Measurements from ENCODE around the gene CNTNAP2. TPM values are rescaled to one million over a fixed set of nuclear protein-coding genes. Genes with fewer than 3 reads are reported as not detected.

Gene CNTNAP2
- total RNA-seq, 1 donor from 2014 or later, result under 0.01 TPM

DNA sequence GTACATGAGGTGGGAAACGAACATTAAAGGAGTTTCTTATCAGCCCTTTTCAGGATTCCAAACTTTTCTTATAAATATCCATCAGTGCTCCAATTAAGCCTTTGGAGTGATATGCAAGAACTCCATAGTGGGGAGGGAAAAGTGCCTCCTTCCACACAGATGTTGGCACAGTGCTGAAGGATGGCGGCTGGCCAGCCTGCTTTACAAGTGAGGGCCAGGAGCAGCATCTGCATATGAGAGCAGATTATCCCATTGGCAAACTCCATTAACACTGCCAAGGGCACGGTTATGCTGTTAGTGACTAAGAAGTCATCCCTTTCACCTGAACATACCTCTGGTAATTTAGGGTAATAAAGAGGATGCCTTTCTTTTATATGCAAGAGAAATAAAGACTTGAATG lies 543.1 kb downstream of the CNTNAP2 start:
- no peak for DNase-seq (ENCODE audit: extremely low read depth, low read depth, low spot score)

DNA sequence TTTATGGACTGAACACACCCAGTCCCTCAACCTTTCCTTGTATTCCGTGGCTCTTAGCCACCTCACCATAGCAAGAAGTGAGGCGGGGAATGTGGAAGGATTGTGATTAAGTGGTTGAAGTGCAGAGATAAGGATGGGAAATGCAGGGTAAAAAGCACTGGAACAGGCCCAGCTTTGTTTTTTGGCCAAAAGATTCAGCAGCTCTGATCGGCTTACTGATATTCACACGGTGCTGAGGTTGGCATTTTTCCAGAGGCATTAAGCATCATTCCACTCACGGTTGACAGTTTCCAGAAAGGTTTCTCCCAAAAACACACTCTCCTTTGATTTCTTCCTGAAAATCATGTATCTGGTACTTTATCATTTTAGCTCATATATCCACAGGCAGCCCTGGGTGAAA lies 544.2 kb downstream of the CNTNAP2 start:
- DNase-seq (ENCODE audit: extremely low read depth, low read depth, low spot score), result no peak

DNA sequence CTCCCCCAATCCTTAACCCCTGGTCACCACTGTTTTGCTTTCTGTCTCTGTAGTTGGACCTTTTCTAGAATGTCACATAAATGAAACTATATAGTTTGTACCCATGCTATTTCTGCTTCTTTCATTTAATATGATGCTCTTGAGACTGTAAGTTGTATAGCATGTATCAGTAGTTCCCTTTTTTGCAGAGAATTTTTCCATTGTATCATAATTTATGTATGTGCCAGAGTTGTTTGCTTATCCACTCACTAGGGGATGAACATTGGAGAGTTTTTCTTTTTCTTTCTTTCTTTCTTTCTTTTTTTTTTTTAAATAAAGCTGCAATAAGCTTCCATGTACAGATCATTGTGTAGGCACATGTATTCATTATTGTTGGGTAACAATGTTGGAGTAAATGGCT lies 544.8 kb downstream of the CNTNAP2 start:
- no peak for DNase-seq (ENCODE audit: extremely low read depth, low read depth, low spot score)

DNA sequence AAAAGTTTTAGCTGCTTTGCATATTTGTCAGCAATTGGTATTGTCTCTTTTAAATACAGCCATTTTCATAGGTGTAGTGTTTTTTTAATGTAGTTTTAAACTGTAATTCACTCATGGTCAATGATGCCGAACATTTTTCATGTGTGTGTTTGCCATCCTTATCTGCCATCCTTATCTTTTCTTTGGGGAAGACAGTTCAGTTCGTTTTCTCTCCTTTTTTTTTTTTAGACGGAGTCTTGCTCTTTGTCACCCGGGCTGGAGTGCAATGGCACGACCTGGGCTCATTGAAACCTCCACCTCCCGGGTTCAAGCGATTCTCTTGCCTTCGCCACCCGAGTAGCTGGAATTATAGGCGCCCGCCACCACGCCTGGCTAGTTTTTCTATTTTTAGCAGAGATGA lies 545.3 kb downstream of the CNTNAP2 start:
- no peak for DNase-seq (ENCODE audit: extremely low read depth, low read depth, low spot score)

DNA sequence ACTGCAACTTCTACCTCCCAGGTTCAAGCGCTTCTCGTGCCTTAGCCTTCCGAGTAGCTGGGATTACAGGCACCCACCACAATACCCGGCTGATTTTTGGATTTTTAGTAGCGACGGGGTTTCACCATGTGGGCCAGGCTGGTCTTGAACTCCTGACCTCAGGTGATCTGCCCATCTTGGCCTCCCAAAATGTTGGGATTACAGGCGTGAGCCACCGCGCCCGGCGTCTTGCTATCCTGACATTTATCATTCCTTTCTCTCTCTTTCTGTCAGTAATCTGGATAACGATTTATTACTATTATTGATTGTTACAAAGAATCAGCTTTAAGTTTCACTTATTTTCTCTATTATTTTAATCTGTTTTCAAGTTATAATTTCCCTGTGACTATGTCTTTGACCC lies 548.4 kb downstream of the CNTNAP2 start:
- no peak for DNase-seq (ENCODE audit: extremely low read depth, low read depth, low spot score)

DNA sequence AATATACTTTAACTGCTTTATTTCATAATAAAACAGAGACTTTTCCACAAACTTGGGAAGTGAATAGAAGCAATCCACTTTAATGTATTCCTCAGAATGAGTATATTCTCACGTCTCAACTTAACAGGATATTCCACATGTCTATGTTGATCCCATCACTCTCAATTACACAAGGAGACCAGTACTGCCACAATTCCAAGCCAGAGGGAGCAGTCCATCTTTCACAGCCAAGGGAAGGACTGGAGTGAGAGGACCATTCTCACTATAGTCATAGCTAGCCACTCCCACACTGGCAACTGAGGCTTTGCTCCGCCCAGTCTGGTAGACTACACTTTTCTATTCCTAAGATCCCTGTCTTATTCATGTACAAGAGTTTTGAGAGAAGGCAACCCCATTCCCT lies 553.9 kb downstream of the CNTNAP2 start:
- no peak for DNase-seq (ENCODE audit: extremely low read depth, low read depth, low spot score)

GRCh38 chr7:146681487-146681886 lies 564.9 kb downstream of the CNTNAP2 start:
- no peak for DNase-seq (ENCODE audit: extremely low read depth, low read depth, low spot score)

DNA sequence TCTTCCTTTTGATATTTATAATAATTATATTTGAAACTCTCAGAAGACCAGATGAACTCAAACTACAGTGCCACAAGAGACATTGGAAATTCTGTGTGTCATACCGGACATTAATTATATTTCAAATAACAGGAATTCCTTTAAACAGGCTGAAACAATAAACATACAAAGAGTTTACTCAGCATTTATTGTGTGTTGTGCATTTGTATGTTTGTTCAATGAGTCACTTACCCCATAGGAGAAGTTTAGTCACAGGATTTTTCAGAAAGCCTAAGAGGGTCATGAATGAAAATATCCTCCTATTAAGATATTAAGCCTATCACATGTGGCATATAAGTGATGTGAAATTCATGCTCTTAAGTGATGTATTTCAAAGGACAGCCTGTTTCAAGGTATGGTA lies 566.8 kb downstream of the CNTNAP2 start:
- DNase-seq (ENCODE audit: extremely low read depth, low read depth, low spot score), result no peak

DNA sequence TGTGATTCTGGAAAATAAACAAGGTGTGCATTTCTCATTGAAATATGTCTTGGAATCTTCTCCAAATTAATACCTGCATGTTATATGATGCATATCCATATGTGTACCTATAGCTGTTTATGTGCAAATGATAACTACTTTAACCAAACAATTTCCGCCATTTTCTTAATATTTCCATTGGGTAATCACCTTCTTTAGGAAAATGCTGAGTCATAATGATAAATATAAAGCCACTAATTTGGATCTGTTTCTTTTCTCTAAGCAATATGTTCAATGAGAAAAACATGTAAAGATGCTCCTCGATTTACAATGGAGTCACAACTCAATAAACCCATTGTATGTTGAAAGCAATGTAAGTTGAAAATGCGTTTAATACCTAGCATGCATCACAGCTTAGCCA lies 574.4 kb downstream of the CNTNAP2 start:
- DNase-seq (ENCODE audit: extremely low read depth, low read depth, low spot score), result no peak

DNA sequence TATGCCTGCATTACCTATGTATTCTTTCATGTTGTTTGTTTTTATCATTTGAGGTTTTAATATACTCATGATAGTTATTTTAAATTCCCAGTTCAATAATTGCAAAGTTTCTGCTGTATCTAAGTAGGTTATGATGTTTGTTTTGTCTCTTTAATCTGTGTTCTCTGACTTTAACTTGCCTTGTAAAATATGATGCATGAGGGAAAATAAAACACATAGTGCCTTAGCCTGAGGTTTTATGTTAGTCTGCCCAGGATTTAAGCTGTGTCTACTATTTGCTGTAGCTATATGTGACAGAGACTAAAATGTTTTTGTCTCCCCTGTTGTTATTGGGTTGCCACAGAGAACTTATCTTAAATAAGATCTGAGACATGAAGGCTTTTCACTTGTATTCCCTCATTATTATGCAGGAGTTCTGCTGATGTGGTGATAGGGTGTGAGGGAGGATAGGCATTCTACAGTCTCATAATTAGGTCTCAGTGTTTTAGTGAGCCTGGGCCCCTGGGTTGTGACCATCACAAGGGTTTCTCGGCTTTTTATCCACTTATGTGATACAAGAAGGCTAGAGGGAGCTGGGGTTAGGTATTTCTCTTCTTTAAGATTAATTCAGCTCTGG lies 582.5 kb downstream of the CNTNAP2 start:
- DNase-seq (ENCODE audit: extremely low read depth, low read depth, low spot score), result no peak

DNA sequence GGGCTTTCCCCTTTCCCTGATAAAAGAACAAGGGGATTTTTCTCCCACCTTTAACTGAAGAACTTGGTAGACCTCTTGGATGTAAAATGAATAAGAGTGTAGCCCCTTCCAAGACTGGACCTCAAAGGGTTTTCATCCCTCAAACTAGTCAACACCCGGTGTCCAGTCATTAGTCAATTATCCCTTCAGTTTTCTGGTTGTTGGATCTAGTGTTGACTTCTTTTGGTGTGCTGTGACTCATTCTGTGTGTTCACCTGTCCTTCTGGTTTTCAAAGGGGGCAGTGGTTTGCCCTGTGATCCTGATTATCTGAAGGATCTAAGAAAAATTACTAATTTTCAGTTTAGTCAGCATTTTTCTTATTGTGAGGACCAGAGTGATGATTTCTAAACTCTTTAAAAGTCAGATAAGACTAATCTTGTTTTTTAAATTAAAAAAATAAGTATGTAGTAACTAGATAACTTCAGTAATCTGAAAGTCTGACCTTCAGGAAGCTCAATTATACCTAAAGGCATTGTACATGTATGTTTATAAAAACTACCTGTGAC lies 583.5 kb downstream of the CNTNAP2 start:
- no peak for DNase-seq (ENCODE audit: extremely low read depth, low read depth, low spot score)

DNA sequence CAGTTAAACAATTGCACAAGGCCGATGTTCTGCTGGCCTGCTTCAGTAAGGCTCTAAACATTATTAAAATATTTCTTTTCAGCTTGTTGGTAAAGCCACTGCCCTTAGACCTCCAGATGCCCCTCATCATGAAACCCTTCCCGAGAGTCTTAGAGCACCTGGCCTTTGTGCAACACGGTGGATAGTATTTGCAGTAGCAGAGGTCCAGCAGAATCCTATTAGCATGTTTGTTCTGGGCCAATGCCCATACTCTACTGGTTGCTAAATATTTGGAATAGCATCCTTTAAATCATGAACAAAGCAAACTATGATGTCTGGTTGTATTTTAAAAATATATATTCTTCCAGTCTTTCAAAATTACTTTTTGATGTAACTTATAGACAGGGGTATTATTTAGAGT lies 584.6 kb downstream of the CNTNAP2 start:
- DNase-seq (ENCODE audit: extremely low read depth, low read depth, low spot score), result no peak

- DNase-seq (ENCODE audit: extremely low read depth, low read depth, low spot score), result no peak
Observed at GRCh38 chr7:146702898-146703297, 586.3 kb downstream of the CNTNAP2 start.

GRCh38 chr7:146709451-146710027 lies 592.9 kb downstream of the CNTNAP2 start:
- DNase-seq (ENCODE audit: extremely low read depth, low read depth, low spot score), result no peak

DNA sequence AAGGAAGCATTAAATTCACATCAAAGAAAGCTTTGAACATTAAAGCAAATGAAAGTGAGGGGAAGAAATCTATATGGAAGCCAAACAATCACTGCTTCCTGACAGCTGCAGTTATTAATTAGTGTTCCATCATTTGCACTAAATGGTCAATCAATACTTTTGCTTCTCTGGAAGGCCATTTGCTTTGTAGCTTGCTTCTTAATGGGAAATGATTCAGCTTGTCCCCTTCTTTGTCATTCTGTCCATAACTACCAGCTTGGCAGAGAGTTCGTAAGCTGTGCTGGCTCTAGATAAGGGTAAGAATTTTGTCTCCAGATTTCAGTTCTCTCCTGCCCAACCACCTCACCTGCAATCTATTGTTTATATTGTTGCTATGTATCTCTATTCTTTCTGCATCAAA lies 596.6 kb downstream of the CNTNAP2 start:
- no peak for DNase-seq (ENCODE audit: extremely low read depth, low read depth, low spot score)

GRCh38 chr7:146713934-146714333 lies 597.3 kb downstream of the CNTNAP2 start:
- DNase-seq (ENCODE audit: extremely low read depth, low read depth, low spot score), result no peak

- DNase-seq (ENCODE audit: extremely low read depth, low read depth, low spot score), result no peak
Observed at GRCh38 chr7:146720195-146720594, 603.6 kb downstream of the CNTNAP2 start.

- no peak for DNase-seq (ENCODE audit: extremely low read depth, low read depth, low spot score)
Observed at GRCh38 chr7:146722986-146723385, 606.4 kb downstream of the CNTNAP2 start.

DNA sequence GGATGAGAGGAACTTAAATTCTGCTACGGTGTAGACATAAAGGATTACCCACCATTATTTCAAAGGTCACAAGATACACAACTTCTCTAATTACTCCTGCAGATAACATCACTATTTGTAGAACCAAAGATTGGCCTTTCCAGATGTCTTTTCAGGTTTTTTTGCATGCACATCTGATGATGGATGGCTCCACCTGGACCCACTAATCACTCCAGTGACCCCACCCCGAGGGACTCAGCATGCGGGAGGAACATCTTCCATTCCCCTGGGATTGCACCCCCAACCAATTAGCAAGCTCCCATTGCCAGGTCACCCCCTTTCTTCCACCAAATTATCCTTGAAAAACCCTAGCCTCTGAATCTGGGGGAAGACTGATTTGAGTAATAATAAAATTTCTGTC lies 608.9 kb downstream of the CNTNAP2 start:
- DNase-seq (ENCODE audit: extremely low read depth, low read depth, low spot score), result no peak

- no peak for DNase-seq (ENCODE audit: extremely low read depth, low read depth, low spot score)
Observed at GRCh38 chr7:146728141-146728540, 611.5 kb downstream of the CNTNAP2 start.

GRCh38 chr7:146728611-146729010 lies 612.0 kb downstream of the CNTNAP2 start:
- no peak for DNase-seq (ENCODE audit: extremely low read depth, low read depth, low spot score)

- no peak for DNase-seq (ENCODE audit: extremely low read depth, low read depth, low spot score)
Observed at GRCh38 chr7:146731185-146731584, 614.6 kb downstream of the CNTNAP2 start.

GRCh38 chr7:146735992-146736391 lies 619.4 kb downstream of the CNTNAP2 start:
- DNase-seq (ENCODE audit: extremely low read depth, low read depth, low spot score), result no peak

Measured in glomerular endothelial cell (primary cell).